H9 (cell line): ENCODE results near the gene MLPH. TPM values are rescaled to one million over a fixed set of nuclear protein-coding genes. Genes with fewer than 3 reads are reported as not detected.
A peak's percentile ranks its signal among the peaks of the same experiment; 100 is the strongest.

Experiments
- DNase-seq: peaks from one replicate; pipeline ENCODE4 v3.0.0-alpha.2; 2017
- H2AFZ ChIP-seq: one replicate; pipeline ENCODE4 v1.6.1; 2013; ENCODE audit warnings: mild to moderate bottlenecking, low read length, control low read depth, moderate library complexity
- H2AK5ac ChIP-seq: 2 replicates; pipeline ENCODE4 v1.6.1; 2013; ENCODE audit warnings: low read length, control low read depth, mixed read lengths; ENCODE audit not compliant: insufficient read length
- H2BK120ac ChIP-seq: one replicate; pipeline ENCODE4 v1.6.1; 2013; ENCODE audit warnings: low read depth, mild to moderate bottlenecking, low read length, control low read depth, inconsistent platforms; ENCODE audit not compliant: poor library complexity, severe bottlenecking
- H2BK12ac ChIP-seq: 2 replicates; pipeline ENCODE4 v1.6.1; 2013; ENCODE audit warnings: low read length, control low read depth, mixed read lengths, low read depth; ENCODE audit not compliant: insufficient read length
- H2BK15ac ChIP-seq: 2 replicates; pipeline ENCODE4 v1.6.1; 2013; ENCODE audit warnings: low read depth, low read length, control low read depth
- H2BK20ac ChIP-seq: one replicate; pipeline ENCODE4 v1.6.1; 2013; ENCODE audit warnings: low read depth, mild to moderate bottlenecking, low read length, control low read depth, inconsistent platforms; ENCODE audit not compliant: poor library complexity, severe bottlenecking
- H2BK5ac ChIP-seq: 2 replicates; pipeline ENCODE4 v1.6.1; 2013; ENCODE audit warnings: low read length, control low read depth, mixed read lengths; ENCODE audit not compliant: insufficient read length
- H3K14ac ChIP-seq: 2 replicates; pipeline ENCODE4 v1.6.1; 2013; ENCODE audit warnings: low read length, control low read depth; ENCODE audit not compliant: insufficient read depth
- H3K18ac ChIP-seq: 2 replicates; pipeline ENCODE4 v1.6.1; 2013; ENCODE audit warnings: low read depth, mild to moderate bottlenecking, mixed read lengths, low read length, control low read depth; ENCODE audit not compliant: insufficient read length
- H3K23ac ChIP-seq: 2 replicates; pipeline ENCODE4 v1.6.1; 2013; ENCODE audit warnings: low read length, control low read depth, mixed read lengths, low read depth; ENCODE audit not compliant: insufficient read length
- H3K23me2 ChIP-seq: 2 replicates; pipeline ENCODE4 v1.6.1; 2013; ENCODE audit warnings: low read depth, mild to moderate bottlenecking, mixed read lengths, low read length, control low read depth; ENCODE audit not compliant: insufficient read length, poor library complexity, severe bottlenecking
- H3K27ac ChIP-seq: 2 replicates; pipeline ENCODE4 v1.5.1; 2013; ENCODE audit warnings: low read length, control low read depth, mixed read lengths, low read depth; ENCODE audit not compliant: insufficient read length
- H3K27me3 ChIP-seq: 2 replicates; pipeline ENCODE4 v1.6.1; 2013; ENCODE audit warnings: low read length, control low read depth, inconsistent platforms; ENCODE audit not compliant: insufficient read depth
- H3K4ac ChIP-seq: 2 replicates; pipeline ENCODE4 v1.6.1; 2013; ENCODE audit warnings: low read depth, mild to moderate bottlenecking, control low read depth, inconsistent platforms, low read length, moderate library complexity
- H3K4me1 ChIP-seq: 2 replicates; pipeline ENCODE4 v1.6.1; 2013; ENCODE audit warnings: low read length, control low read depth, inconsistent platforms; ENCODE audit not compliant: insufficient read depth
- H3K4me2 ChIP-seq: 2 replicates; pipeline ENCODE4 v1.6.1; 2013; ENCODE audit warnings: low read length, control low read depth, mixed read lengths; ENCODE audit not compliant: insufficient read length, insufficient read depth
- H3K56ac ChIP-seq: 2 replicates; pipeline ENCODE4 v1.6.1; 2013; ENCODE audit warnings: low read depth, mild to moderate bottlenecking, mixed read lengths, low read length, control low read depth; ENCODE audit not compliant: insufficient read length
- H3K79me1 ChIP-seq: 2 replicates; pipeline ENCODE4 v1.6.1; 2013; ENCODE audit warnings: low read depth, mild to moderate bottlenecking, moderate library complexity, low read length, control low read depth, inconsistent platforms; ENCODE audit not compliant: insufficient read depth, poor library complexity, severe bottlenecking
- H3K79me2 ChIP-seq: 2 replicates; pipeline ENCODE4 v1.6.1; 2013; ENCODE audit warnings: low read length, control low read depth, inconsistent platforms; ENCODE audit not compliant: insufficient read depth
- H3K9ac ChIP-seq: 2 replicates; pipeline ENCODE4 v1.6.1; 2013; ENCODE audit warnings: low read length, control low read depth, mixed read lengths; ENCODE audit not compliant: insufficient read length; ENCODE audit errors: extremely low read depth
- H3K9me3 ChIP-seq: one replicate; pipeline ENCODE4 v1.6.1; 2013; ENCODE audit warnings: low read depth, low read length, inconsistent platforms; ENCODE audit not compliant: control insufficient read depth
- H3T11ph ChIP-seq: one replicate; pipeline ENCODE4 v1.6.1; 2013; ENCODE audit warnings: mild to moderate bottlenecking, low read length, control low read depth, inconsistent platforms
- H4K20me1 ChIP-seq: one replicate; pipeline ENCODE4 v1.6.1; 2013; ENCODE audit not compliant: control insufficient read depth, insufficient read length, insufficient read depth
- H4K5ac ChIP-seq: 2 replicates; pipeline ENCODE4 v1.6.1; 2013; ENCODE audit warnings: low read depth, mild to moderate bottlenecking, mixed read lengths, low read length, control low read depth; ENCODE audit not compliant: insufficient read length
- H4K8ac ChIP-seq: replicated peaks from 2 replicates; pipeline ENCODE4 v1.6.1; 2013; ENCODE audit warnings: low read length, control low read depth, mixed read lengths, low read depth; ENCODE audit not compliant: insufficient read length
- H4K91ac ChIP-seq: 2 replicates; pipeline ENCODE4 v1.6.1; 2013; ENCODE audit warnings: low read depth, mild to moderate bottlenecking, moderate library complexity, mixed read lengths, low read length, control low read depth; ENCODE audit not compliant: insufficient read length
- H3K27ac Mint-ChIP-seq, 3 experiments: 2 replicates in 2 of 3; 3 replicates in 1 of 3; pipeline ENCODE4 v1.8.0; 2020 to 2021; ENCODE audit warnings: mixed read lengths in 3 of 3, mild to moderate bottlenecking in 1 of 3, moderate library complexity in 1 of 3
- H3K27me3 Mint-ChIP-seq: 2 replicates; pipeline ENCODE4 v1.8.0; 2021; ENCODE audit warnings: low read depth, mild to moderate bottlenecking, moderate library complexity, mixed read lengths
- H3K36me3 Mint-ChIP-seq, 3 experiments: 2 replicates in 2 of 3; 3 replicates in 1 of 3; pipeline ENCODE4 v1.8.0; 2020 to 2021; ENCODE audit warnings: low read depth in 3 of 3, mixed read lengths in 3 of 3; ENCODE audit not compliant: insufficient read depth in 1 of 3
- H3K4me1 Mint-ChIP-seq, 2 experiments: 2 replicates each; pipeline ENCODE4 v1.8.0; 2020; ENCODE audit warnings: mixed read lengths in 2 of 2
- H3K4me3 Mint-ChIP-seq, 2 experiments: 2 replicates in 1 of 2; 3 replicates in 1 of 2; pipeline ENCODE4 v1.8.0; 2020 to 2021; ENCODE audit warnings: mild to moderate bottlenecking in 2 of 2, mixed read lengths in 2 of 2, moderate library complexity in 1 of 2
- H3K9me3 Mint-ChIP-seq, 2 experiments: 2 replicates in 1 of 2; 3 replicates in 1 of 2; pipeline ENCODE4 v1.8.0; 2020; ENCODE audit warnings: mild to moderate bottlenecking in 2 of 2, mixed read lengths in 2 of 2, moderate library complexity in 1 of 2
- WGBS: extraction: QIAGEN DNeasy Blood & Tissue Kit; methylation state at CpG from one replicate; pipeline ENCODE4 v1.1.7; 2013; ENCODE audit warnings: missing lambda C conversion rate, low lambda C conversion rate, mixed read lengths; ENCODE audit not compliant: insufficient read length; ENCODE audit errors: extremely low coverage; 5-methylcytosine and 5-hydroxymethylcytosine counted together
- total RNA-seq: library from RNA; stranded (reverse); gene quantifications from 2 replicates; pipeline ENCODE4 v1.2.1, GENCODE V29; 2021
- TF ChIP-seq, protein P1 (sequence below): fragments of 200-600 bp; sonication (generic); conservative IDR thresholded peaks from 3 replicates; pipeline ENCODE4 v1.8.0; 2021; ENCODE audit warnings: antibody characterized with exemption, mild to moderate bottlenecking

The MLPH gene
- total RNA-seq, 1 experiment from 2014 or later: 3.4 TPM

DNA sequence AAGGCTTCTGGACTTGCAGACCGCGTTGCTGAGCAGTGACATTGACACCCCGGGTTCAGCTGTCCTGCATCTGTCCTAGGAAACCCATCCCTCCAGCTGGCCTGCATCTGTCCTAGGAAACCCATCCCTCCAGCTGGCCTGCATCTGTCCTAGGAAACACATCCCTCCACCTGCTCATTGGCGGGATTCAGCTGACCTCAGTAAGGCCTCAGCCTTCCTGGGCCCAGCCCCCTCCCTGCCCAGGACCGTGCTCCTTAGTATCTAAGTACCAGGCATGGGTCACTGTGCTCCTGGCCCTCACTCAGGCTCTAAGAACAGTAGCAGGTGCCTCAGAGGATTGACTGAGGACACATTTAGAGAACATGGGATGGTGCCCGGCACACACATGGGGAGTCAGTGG, 1.2 kb downstream of the MLPH start:
- Histone ChIP-seq H3K18ac (no peak overlapping the region), H3K79me1 (no peaks in the 10 kb centered on the region), H3K27me3 (peaks cover 17% of the 10 kb centered on the region; the same call in 1 of the 2 replicates), H3K27ac (no peak overlapping the region), H3K23me2 (peaks cover 12% of the 10 kb centered on the region), H3K23ac (no peak overlapping the region), H4K5ac (no peak overlapping the region), H2BK5ac (no peak overlapping the region), H3K9me3 (peaks cover 11% of the 10 kb centered on the region), H4K20me1 (no peaks in the 10 kb centered on the region), H3K79me2 (no peaks in the 10 kb centered on the region), H2BK12ac (no peak overlapping the region), H3K14ac (no peak overlapping the region), H3K9ac (no peak overlapping the region), H2BK20ac (no peak overlapping the region), H3K4ac (no peak overlapping the region), H2AK5ac (no peak overlapping the region), H2BK120ac (no peak overlapping the region), H3K56ac (no peak overlapping the region), H2AFZ (no peak overlapping the region), H3K4me2 (no peak overlapping the region), H4K8ac (no peak overlapping the region), H4K91ac (no peak overlapping the region), H2BK15ac (no peak overlapping the region), H3K4me1 (peaks cover 11% of the 10 kb centered on the region; the same call in 1 of the 2 replicates), H3T11ph (no peak overlapping the region)
- peaks cover 74% of the 10 kb centered on the region for H3K27me3 Mint-ChIP-seq
- H3K36me3 Mint-ChIP-seq: peaks cover 15 to 28% (median 18%) of the 10 kb centered on the region in 3 experiments
- peaks cover 25 to 37% of the 10 kb centered on the region in 2 experiments for H3K4me1 Mint-ChIP-seq
- no peak for DNase-seq
- H3K27ac Mint-ChIP-seq: peak overlapping the region in 1 of 3 experiments; percentile 77; a peak in 1 of 7 replicates
- H3K9me3 Mint-ChIP-seq: peaks cover 19 to 24% of the 10 kb centered on the region in 2 experiments
- WGBS: no CpG with 5 or more reads among the region's 6 CpGs
- TF ChIP-seq, protein P1, sequence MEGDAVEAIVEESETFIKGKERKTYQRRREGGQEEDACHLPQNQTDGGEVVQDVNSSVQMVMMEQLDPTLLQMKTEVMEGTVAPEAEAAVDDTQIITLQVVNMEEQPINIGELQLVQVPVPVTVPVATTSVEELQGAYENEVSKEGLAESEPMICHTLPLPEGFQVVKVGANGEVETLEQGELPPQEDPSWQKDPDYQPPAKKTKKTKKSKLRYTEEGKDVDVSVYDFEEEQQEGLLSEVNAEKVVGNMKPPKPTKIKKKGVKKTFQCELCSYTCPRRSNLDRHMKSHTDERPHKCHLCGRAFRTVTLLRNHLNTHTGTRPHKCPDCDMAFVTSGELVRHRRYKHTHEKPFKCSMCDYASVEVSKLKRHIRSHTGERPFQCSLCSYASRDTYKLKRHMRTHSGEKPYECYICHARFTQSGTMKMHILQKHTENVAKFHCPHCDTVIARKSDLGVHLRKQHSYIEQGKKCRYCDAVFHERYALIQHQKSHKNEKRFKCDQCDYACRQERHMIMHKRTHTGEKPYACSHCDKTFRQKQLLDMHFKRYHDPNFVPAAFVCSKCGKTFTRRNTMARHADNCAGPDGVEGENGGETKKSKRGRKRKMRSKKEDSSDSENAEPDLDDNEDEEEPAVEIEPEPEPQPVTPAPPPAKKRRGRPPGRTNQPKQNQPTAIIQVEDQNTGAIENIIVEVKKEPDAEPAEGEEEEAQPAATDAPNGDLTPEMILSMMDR: no peak
- H3K4me3 Mint-ChIP-seq: peak overlapping the region in 1 of 2 experiments; percentile 85; a peak in 1 of 5 replicates
